Measurements from ENCODE around the gene GPSM1.
A peak's percentile ranks its signal among the peaks of the same experiment; 100 is the strongest.
"Not testable (repeated sequence)": the region's sequence is repeated elsewhere in the genome, so short reads cannot be mapped to it uniquely, and the experiment has no call there.

Gene GPSM1

DNA sequence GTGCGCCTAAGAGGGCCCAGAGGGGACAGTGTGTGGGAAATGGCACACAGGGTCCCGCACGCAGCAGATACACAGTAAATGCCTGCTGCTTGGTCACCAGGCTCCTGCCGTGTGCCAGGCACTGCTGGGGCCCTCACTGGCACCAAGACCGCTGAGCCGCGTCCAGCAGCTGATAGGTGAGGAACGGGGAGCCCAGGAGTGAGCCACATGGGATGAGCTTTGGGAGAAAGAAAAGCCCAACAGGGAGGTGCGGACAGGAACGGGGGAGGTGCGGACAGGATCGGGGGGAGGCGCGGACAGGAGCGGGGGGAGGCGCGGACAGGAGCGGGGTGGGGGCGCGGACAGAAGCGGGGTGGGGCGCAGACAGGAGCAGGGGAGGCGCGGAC, 16.5 kb downstream of the GPSM1 start:
- Histone ChIP-seq H3K27ac (ENCODE audit: low read depth, low read length) (no peak overlapping the region), H3K27me3 (ENCODE audit: insufficient read depth, low read length) (no peaks in the 10 kb centered on the region), H3K4me1 (ENCODE audit: insufficient read depth, low read length) (peaks cover 16% of the 10 kb centered on the region; the same call in 1 of the 2 replicates), H3K9me3 (ENCODE audit: insufficient read depth, low read depth, low read length) (no peaks in the 10 kb centered on the region), H3K36me3 (ENCODE audit: insufficient read depth, low read length) (no peaks in the 10 kb centered on the region), H3K9ac (ENCODE audit: low read depth, low read length) (0 out of 2 replicates have a peak overlapping the region, but pooled peaks have one; percentile 65), H3K4me3 (ENCODE audit: low read length) (no peak overlapping the region)
- WGBS, result 97% methylated on average over 24 of the region's 24 CpGs

DNA sequence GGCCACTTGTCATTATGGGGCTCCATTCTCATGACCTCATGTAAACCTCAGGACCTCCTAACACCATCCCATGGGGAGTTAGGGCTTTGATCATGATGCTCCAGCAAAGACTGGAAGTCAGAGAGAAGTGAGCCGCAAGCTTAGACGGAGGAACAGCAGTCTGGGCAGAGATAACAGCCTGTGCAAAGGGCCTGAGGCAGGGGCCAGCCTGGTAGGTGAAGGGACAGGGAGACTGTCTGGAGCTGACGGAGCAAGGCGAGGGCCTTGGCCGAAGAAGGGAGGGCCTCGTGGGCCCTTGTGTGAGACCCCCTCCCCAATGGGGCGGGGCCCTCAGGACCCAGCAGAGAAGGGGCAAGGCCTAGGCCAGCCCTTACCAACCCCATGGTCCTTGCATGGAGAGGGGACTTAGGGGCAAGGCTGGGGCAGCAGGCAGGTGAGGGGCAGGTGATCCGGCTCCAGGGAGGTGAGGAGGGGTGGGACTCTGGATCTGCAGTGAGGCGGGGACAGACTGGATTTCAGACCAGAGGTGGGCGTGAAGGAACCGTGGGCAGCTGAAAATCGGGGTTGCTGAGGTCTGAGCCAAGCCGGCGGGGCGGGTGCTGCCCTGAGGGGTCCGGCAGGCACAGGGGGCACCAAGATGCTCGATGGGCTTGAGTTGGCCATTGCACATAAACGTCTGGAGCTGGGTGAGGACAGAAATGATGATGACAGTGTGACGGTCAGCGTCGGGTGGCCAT, 17.4 kb downstream of the GPSM1 start:
- WGBS, result 85% methylated on average over 21 of the region's 21 CpGs
- no peak overlapping the region for H3K4me3 ChIP-seq (ENCODE audit: low read length)
- H3K27me3 ChIP-seq (ENCODE audit: insufficient read depth, low read length), result no peaks in the 10 kb centered on the region
- no peak overlapping the region for H3K9ac ChIP-seq (ENCODE audit: low read depth, low read length)
- no peaks in the 10 kb centered on the region for H3K9me3 ChIP-seq (ENCODE audit: insufficient read depth, low read depth, low read length)
- H3K27ac ChIP-seq (ENCODE audit: low read depth, low read length), result no peak overlapping the region
- H3K36me3 ChIP-seq (ENCODE audit: insufficient read depth, low read length), result no peaks in the 10 kb centered on the region
- peaks cover 16% of the 10 kb centered on the region; the same call in 1 of the 2 replicates for H3K4me1 ChIP-seq (ENCODE audit: insufficient read depth, low read length)

DNA sequence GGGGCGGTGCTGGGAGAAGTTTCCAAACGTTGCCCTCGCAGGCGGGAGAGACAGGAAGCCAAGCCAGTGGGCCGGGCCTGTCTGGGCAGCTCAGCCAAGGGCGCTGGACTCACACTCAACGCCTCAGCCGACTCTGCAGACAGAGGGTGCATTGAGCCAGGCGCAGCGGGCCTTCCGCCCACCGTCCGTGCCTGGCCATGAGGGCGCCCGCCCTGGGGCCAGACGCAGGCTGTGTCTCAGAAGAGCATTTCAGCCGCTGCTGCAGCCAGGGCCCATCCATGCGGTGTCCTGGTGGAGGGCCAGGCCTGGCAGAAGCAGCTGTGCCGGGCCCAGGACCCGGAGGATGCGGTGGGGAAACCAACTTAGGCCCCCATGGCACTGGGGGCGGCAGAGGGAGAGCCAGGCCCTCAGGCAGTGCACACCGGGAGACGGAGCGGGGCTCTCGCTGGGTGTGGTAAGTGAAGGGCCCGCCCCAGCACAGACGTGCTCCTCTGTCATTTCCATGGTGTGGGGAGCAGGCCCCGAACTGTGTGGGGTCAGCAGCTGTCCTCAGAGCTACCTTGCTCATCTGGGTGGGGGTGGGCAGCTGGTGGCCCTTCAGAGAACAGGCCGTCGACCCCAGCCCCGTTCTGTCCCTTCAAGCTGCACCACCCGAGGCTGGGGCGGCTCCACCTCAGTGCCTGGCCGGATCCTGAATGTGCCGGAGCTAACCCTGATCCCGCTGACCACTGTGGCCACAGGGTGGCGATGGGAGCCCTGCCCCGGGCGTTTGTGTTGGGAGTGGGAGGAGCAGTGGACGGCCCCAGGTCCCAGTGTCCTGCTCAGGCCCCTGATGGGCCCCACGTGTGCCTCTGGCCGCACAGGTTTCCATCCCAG, 18.2 kb downstream of the GPSM1 start:
- WGBS, result 75% methylated on average over 43 of the region's 43 CpGs
- Histone ChIP-seq H3K4me1 (ENCODE audit: insufficient read depth, low read length) (peaks cover 16% of the 10 kb centered on the region; the same call in 1 of the 2 replicates), H3K9ac (ENCODE audit: low read depth, low read length) (0 out of 2 replicates have a peak overlapping the region, but pooled peaks have one; percentile 24)

DNA sequence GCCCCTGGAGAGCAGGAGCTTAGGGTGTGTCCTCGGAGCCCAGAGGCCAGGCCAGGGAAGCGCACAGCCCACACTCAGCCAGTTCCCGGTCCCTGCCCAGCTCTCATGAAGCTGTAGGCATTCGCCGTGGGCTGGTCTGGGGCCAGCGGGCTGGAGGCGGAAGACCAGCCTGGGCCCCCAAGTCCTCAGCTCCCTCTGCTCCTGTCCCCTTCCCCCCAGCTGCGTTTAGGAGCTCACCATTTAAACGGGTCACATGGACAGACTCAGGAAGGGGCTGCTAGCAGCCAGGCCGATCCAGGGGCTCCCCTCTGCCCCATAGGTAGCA, 18.8 kb downstream of the GPSM1 start:
- Histone ChIP-seq H3K36me3 (ENCODE audit: insufficient read depth, low read length) (no peaks in the 10 kb centered on the region), H3K9ac (ENCODE audit: low read depth, low read length) (peak overlapping the region; percentile 24; the same call in 1 of the 2 replicates), H3K4me1 (ENCODE audit: insufficient read depth, low read length) (peaks cover 16% of the 10 kb centered on the region; the same call in 1 of the 2 replicates), H3K4me3 (ENCODE audit: low read length) (no peak overlapping the region), H3K9me3 (ENCODE audit: insufficient read depth, low read depth, low read length) (no peaks in the 10 kb centered on the region), H3K27ac (ENCODE audit: low read depth, low read length) (peak overlapping the region; percentile 63; the same call in 1 of the 2 replicates), H3K27me3 (ENCODE audit: insufficient read depth, low read length) (no peaks in the 10 kb centered on the region)
- 83% methylated on average over 10 of the region's 10 CpGs for WGBS

More for the DNA sequence above, 18.2 kb downstream of the GPSM1 start:
- H3K27ac ChIP-seq (ENCODE audit: low read depth, low read length), result peak overlapping the region; percentile 63; the same call in 1 of the 2 replicates
- H3K27me3 ChIP-seq (ENCODE audit: insufficient read depth, low read length), result no peaks in the 10 kb centered on the region
- H3K9me3 ChIP-seq (ENCODE audit: insufficient read depth, low read depth, low read length), result no peaks in the 10 kb centered on the region
- H3K36me3 ChIP-seq (ENCODE audit: insufficient read depth, low read length), result no peaks in the 10 kb centered on the region
- H3K4me3 ChIP-seq (ENCODE audit: low read length), result no peak overlapping the region

DNA sequence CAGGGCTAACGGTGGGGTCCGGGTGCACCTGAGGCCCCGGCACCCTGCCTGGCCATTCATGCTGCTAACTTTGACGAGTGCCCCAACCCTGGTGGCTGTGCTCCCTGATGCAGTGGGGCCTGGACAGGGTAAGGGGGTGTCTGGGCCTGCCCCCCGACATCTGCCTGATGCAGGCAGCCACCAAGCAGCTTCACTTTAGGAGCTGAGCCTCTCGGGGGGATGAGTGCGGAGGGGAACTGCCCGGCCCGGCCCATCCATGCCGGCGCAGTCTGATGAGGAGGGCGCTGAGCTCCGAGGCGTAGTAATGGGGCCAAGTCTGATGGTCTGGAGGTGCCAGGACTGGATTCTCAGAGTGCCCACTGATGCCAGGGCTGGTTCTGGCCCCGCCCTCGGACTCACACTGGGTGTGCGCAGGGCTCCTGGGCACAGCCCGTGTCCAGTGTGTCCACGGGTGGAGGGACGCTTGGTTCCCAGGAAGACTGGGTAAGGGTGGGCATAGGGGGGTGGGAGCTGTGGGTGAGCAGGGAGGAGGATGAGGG, 19.7 kb downstream of the GPSM1 start:
- no peaks in the 10 kb centered on the region for H3K27me3 ChIP-seq (ENCODE audit: insufficient read depth, low read length)
- H3K4me3 ChIP-seq (ENCODE audit: low read length), result no peak overlapping the region
- peaks cover 15% of the 10 kb centered on the region; the same call in 1 of the 2 replicates for H3K4me1 ChIP-seq (ENCODE audit: insufficient read depth, low read length)
- no peaks in the 10 kb centered on the region for H3K36me3 ChIP-seq (ENCODE audit: insufficient read depth, low read length)
- H3K9me3 ChIP-seq (ENCODE audit: insufficient read depth, low read depth, low read length), result no peaks in the 10 kb centered on the region
- H3K9ac ChIP-seq (ENCODE audit: low read depth, low read length), result no peak overlapping the region
- no peak overlapping the region for H3K27ac ChIP-seq (ENCODE audit: low read depth, low read length)
- WGBS, result 87% methylated on average over 20 of the region's 20 CpGs

DNA sequence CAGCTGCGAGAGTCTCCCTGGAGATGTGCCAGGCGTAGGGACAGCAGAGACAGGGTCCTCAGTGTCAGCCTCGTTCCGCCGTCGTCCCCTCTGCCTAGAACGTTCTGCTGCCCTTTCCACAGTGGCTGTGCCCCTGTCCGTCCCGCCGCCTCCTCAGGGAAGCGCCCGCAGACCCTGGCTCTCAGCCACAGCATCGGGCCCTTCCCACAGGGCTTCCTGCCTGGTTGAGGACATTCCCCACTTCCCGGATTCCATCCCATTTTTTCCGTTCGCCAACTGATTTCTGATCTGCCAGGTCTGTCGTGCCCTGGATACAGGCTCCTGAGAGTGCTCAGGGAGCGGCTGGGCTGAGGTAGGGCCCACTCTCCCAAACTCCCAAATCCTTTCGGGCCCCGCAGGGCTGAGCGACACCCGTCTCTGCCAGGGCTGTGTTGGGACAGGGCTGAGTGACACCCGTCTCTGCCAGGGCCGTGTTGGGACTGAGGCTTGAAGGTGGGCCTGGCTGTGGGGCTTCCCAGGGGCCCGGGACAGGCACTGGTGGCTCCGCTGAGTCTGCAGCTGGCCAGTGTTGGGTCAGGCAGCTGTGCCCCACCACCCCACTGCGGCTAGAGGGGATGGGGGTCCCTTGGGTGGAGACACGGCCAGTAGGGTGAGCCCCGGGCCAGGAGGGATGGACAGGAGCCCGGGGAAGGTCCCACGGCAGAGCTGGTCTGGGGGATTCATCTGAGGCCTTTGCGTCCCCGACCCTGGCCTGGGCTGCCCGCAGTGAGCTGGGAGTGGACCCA, 20.3 kb downstream of the GPSM1 start:
- Histone ChIP-seq H3K4me3 (ENCODE audit: low read length) (no peak overlapping the region), H3K36me3 (ENCODE audit: insufficient read depth, low read length) (no peaks in the 10 kb centered on the region), H3K27me3 (ENCODE audit: insufficient read depth, low read length) (no peaks in the 10 kb centered on the region), H3K27ac (ENCODE audit: low read depth, low read length) (no peak overlapping the region), H3K4me1 (ENCODE audit: insufficient read depth, low read length) (peaks cover 12% of the 10 kb centered on the region; the same call in 1 of the 2 replicates), H3K9ac (ENCODE audit: low read depth, low read length) (no peak overlapping the region), H3K9me3 (ENCODE audit: insufficient read depth, low read depth, low read length) (no peaks in the 10 kb centered on the region)
- WGBS, result 90% methylated on average over 34 of the region's 34 CpGs

DNA sequence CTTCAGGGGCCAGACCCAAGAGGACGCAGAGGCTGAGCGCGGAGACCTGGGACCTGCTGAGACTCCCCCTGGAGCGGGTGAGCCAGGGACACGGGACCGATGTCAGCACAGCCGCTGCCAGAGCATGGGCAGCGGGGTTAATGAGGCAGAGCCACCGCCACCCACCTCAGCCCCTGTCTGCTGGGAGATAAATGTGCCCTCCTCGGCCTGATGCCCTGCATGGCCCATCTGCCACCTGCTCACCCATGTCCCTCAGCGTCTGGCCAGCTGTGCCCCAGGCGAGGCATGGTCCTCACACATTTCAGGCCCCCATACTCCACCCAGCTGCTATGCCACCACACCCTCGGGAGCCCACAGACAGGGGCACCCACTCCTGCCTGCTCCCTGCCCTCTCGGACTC, 21.4 kb downstream of the GPSM1 start:
- Histone ChIP-seq H3K36me3 (ENCODE audit: insufficient read depth, low read length) (no peaks in the 10 kb centered on the region), H3K9ac (ENCODE audit: low read depth, low read length) (no peak overlapping the region), H3K27me3 (ENCODE audit: insufficient read depth, low read length) (no peaks in the 10 kb centered on the region), H3K9me3 (ENCODE audit: insufficient read depth, low read depth, low read length) (no peaks in the 10 kb centered on the region), H3K4me1 (ENCODE audit: insufficient read depth, low read length) (0 out of 2 replicates have a peak, but pooled peaks cover 5% of the 10 kb centered on the region), H3K4me3 (ENCODE audit: low read length) (no peak overlapping the region), H3K27ac (ENCODE audit: low read depth, low read length) (no peak overlapping the region)
- WGBS, result 93% methylated on average over 14 of the region's 14 CpGs

DNA sequence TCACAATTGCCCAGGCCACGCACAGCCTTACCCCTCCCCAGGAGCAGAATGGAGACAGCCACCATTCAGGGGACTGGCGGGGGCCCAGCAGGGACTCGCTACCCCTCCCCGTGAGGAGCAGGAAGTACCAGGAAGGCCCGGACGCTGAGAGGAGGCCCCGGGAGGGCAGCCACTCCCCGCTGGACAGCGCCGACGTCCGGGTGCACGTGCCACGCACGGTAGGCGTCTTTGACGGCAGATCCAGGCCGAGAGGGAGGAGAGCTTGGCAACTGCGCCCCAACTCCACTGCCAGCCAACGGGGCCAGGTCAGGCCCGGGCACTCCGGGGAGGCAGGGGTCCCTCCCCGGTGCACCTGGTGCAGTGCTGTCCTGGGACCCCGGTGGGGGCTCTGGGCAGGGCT, 22.2 kb downstream of the GPSM1 start:
- Histone ChIP-seq H3K27me3 (ENCODE audit: insufficient read depth, low read length) (no peaks in the 10 kb centered on the region), H3K4me1 (ENCODE audit: insufficient read depth, low read length) (0 out of 2 replicates have a peak, but pooled peaks cover 5% of the 10 kb centered on the region), H3K9ac (ENCODE audit: low read depth, low read length) (no peak overlapping the region), H3K36me3 (ENCODE audit: insufficient read depth, low read length) (no peaks in the 10 kb centered on the region), H3K27ac (ENCODE audit: low read depth, low read length) (no peak overlapping the region), H3K9me3 (ENCODE audit: insufficient read depth, low read depth, low read length) (no peaks in the 10 kb centered on the region), H3K4me3 (ENCODE audit: low read length) (no peak overlapping the region)
- WGBS, result 86% methylated on average over 24 of the region's 24 CpGs

DNA sequence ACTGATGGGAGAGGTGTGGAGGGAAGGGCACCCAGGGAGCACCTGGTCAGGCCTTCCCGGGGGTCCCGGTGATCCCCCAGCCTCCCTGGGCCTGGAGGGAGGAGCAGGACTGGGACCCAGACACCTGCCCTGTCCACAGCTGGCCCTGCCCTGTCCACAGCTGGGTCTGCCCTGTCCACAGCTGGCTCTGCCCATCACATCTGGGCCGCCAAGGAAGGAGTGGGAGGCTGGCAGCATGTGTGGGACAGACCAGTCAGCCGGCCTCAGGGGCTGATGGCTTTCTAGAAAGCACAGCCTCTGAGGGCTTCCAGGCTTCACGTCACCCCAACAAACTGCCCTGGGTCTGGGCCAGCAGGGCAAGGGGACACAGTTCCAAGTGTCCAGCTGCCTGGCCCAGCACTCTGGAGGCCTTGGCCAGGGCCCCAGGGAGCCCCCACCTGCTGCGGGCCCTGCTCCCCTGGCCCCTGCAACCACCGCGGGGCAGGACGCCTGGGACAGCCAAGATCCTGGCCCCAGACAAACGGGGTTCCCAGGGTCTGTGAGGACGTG, 24.0 kb downstream of the GPSM1 start:
- no peaks in the 10 kb centered on the region for H3K27me3 ChIP-seq (ENCODE audit: insufficient read depth, low read length)
- H3K27ac ChIP-seq (ENCODE audit: low read depth, low read length), result no peak overlapping the region
- H3K9me3 ChIP-seq (ENCODE audit: insufficient read depth, low read depth, low read length), result no peaks in the 10 kb centered on the region
- H3K4me3 ChIP-seq (ENCODE audit: low read length), result no peak overlapping the region
- H3K9ac ChIP-seq (ENCODE audit: low read depth, low read length), result no peak overlapping the region
- 0 out of 2 replicates have a peak, but pooled peaks cover 3% of the 10 kb centered on the region for H3K4me1 ChIP-seq (ENCODE audit: insufficient read depth, low read length)
- peaks cover under 1% of the 10 kb centered on the region; the same call in 1 of the 2 replicates for H3K36me3 ChIP-seq (ENCODE audit: insufficient read depth, low read length)
- WGBS, result 91% methylated on average over 11 of the region's 11 CpGs

DNA sequence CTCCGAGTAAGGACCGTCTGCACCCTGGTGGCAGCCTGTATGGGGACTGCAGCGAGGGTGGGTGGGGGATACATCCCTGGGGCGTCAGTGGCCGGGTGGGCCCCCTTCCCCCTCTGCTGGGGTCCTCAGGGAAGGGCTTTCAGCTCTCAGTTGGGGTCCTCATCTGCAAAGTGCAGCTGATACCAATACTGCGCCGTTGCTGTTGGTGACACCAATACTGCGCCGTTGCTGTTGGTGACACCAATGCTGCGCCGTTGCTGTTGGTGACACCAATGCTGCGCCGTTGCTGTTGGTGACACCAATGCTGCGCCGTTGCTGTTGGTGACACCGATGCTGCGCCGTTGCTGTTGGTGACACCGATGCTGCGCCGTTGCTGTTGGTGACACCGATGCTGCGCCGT, 24.5 kb downstream of the GPSM1 start:
- not testable (repeated sequence) for H3K4me3 ChIP-seq (ENCODE audit: low read length); H3K27ac ChIP-seq (ENCODE audit: low read depth, low read length); H3K9ac ChIP-seq (ENCODE audit: low read depth, low read length); H3K36me3 ChIP-seq (ENCODE audit: insufficient read depth, low read length); H3K27me3 ChIP-seq (ENCODE audit: insufficient read depth, low read length); H3K9me3 ChIP-seq (ENCODE audit: insufficient read depth, low read depth, low read length); H3K4me1 ChIP-seq (ENCODE audit: insufficient read depth, low read length)
- 94% methylated on average over 19 of the region's 24 CpGs for WGBS

Measured in HUES64 (cell line).